Astrocyte (in vitro differentiated cells and primary cell): ENCODE results near the gene HOXD4. TPM values are rescaled to one million over a fixed set of nuclear protein-coding genes. Genes with fewer than 3 reads are reported as not detected.

ENCODE experiments used
- DNase-seq: peaks from one replicate; pipeline ENCODE4 v3.0.0-alpha.2; 2010; ENCODE audit warnings: low read depth
- FAIRE-seq: peaks from 2 replicates; lab custom pipeline; 2011; peaks lifted over from hg19 to GRCh38; lab: Jason Lieb, UNC
- H2AFZ ChIP-seq: 2 replicates; pipeline ENCODE4 v1.6.0; 2012; ENCODE audit warnings: low read depth, low read length, inconsistent platforms
- H3K27ac ChIP-seq: 2 replicates; pipeline ENCODE4 v1.5.1; 2011; ENCODE audit warnings: low read depth, low read length, inconsistent platforms
- H3K27me3 ChIP-seq: 2 replicates; pipeline ENCODE4 v1.6.0; 2011; ENCODE audit warnings: low read length, inconsistent platforms; ENCODE audit not compliant: insufficient read depth
- H3K36me3 ChIP-seq: 2 replicates; pipeline ENCODE4 v1.5.1; 2011; ENCODE audit warnings: low read length, inconsistent platforms; ENCODE audit not compliant: insufficient read depth
- H3K4me1 ChIP-seq: 2 replicates; pipeline ENCODE4 v1.5.1; 2011; ENCODE audit warnings: low read length, inconsistent platforms; ENCODE audit not compliant: insufficient read depth
- H3K4me2 ChIP-seq: 2 replicates; pipeline ENCODE4 v1.6.0; 2012; ENCODE audit warnings: low read length, inconsistent platforms
- H3K4me3 ChIP-seq: 2 replicates; pipeline ENCODE4 v1.5.1; 2011; ENCODE audit warnings: low read depth, mild to moderate bottlenecking, low read length, inconsistent platforms; ENCODE audit not compliant: insufficient read depth
- H3K79me2 ChIP-seq: 2 replicates; pipeline ENCODE4 v1.6.0; 2012; ENCODE audit warnings: mild to moderate bottlenecking, low read length, inconsistent platforms; ENCODE audit not compliant: insufficient read depth
- H3K9ac ChIP-seq: 2 replicates; pipeline ENCODE4 v1.6.0; 2012; ENCODE audit warnings: mild to moderate bottlenecking, low read length, inconsistent platforms
- H3K9me3 ChIP-seq: 2 replicates; pipeline ENCODE4 v1.5.1; 2012; ENCODE audit warnings: low read depth, mild to moderate bottlenecking, low read length, inconsistent platforms; ENCODE audit not compliant: insufficient read depth
- H4K20me1 ChIP-seq: 2 replicates; pipeline ENCODE4 v1.6.0; 2012; ENCODE audit warnings: low read length, inconsistent platforms; ENCODE audit not compliant: insufficient read depth
- H3K27ac Mint-ChIP-seq: one replicate; pipeline ENCODE4 v1.8.0; 2021; ENCODE audit warnings: mild to moderate bottlenecking, mixed read lengths; ENCODE audit not compliant: unreplicated experiment
- H3K27me3 Mint-ChIP-seq: one replicate; pipeline ENCODE4 v1.8.0; 2021; ENCODE audit warnings: low read depth, mixed read lengths; ENCODE audit not compliant: unreplicated experiment
- H3K36me3 Mint-ChIP-seq: one replicate; pipeline ENCODE4 v1.8.0; 2021; ENCODE audit warnings: low read depth, mixed read lengths; ENCODE audit not compliant: unreplicated experiment
- H3K4me1 Mint-ChIP-seq: one replicate; pipeline ENCODE4 v1.8.0; 2021; ENCODE audit warnings: low read depth, mixed read lengths; ENCODE audit not compliant: unreplicated experiment
- H3K4me3 Mint-ChIP-seq: one replicate; pipeline ENCODE4 v1.8.0; 2021; ENCODE audit warnings: mild to moderate bottlenecking, moderate library complexity, mixed read lengths; ENCODE audit not compliant: unreplicated experiment
- H3K9me3 Mint-ChIP-seq: one replicate; pipeline ENCODE4 v1.8.0; 2021; ENCODE audit warnings: mild to moderate bottlenecking, mixed read lengths; ENCODE audit not compliant: unreplicated experiment
- CTCF ChIP-seq: IDR thresholded peaks from 2 replicates; pipeline ENCODE4 v1.5.1; 2011; ENCODE audit warnings: low read depth, mild to moderate bottlenecking, inconsistent platforms, low read length, moderate library complexity; ENCODE audit not compliant: insufficient read depth
- EZH2 ChIP-seq: IDR thresholded peaks from 2 replicates; pipeline ENCODE4 v1.6.1; 2012; ENCODE audit warnings: mild to moderate bottlenecking, low read length, inconsistent platforms; ENCODE audit not compliant: insufficient read depth
- total RNA-seq: library from RNA; stranded (reverse); gene quantifications from 2 replicates; pipeline ENCODE4 v1.2.1, GENCODE V29; 2021

The HOXD4 gene
- total RNA-seq, 1 donor from 2014 or later = not detected

GRCh38 chr2:176189681-176190641 is 38.6 kb downstream of the HOXD4 start:
- TF ChIP-seq EZH2 (peak; percentile 15), CTCF (no peak)
- Histone ChIP-seq H3K4me1 (peaks cover 12% of the 10 kb centered on the region), H2AFZ (no peak overlapping the region), H3K79me2 (no peaks in the 10 kb centered on the region), H3K27ac (no peak overlapping the region), H3K4me2 (peak overlapping the region; percentile 86), H3K9ac (no peak overlapping the region), H3K9me3 (no peaks in the 10 kb centered on the region), H3K4me3 (no peak overlapping the region), H3K36me3 (no peaks in the 10 kb centered on the region), H3K27me3 (peaks cover 68% of the 10 kb centered on the region), H4K20me1 (no peaks in the 10 kb centered on the region)
- H3K4me1 Mint-ChIP-seq = no peaks in the 10 kb centered on the region
- H3K27ac Mint-ChIP-seq = no peak overlapping the region
- DNase-seq = no peak
- peaks cover 6% of the 10 kb centered on the region for H3K9me3 Mint-ChIP-seq
- no peak overlapping the region for H3K4me3 Mint-ChIP-seq
- H3K36me3 Mint-ChIP-seq = no peaks in the 10 kb centered on the region
- peaks cover 74% of the 10 kb centered on the region for H3K27me3 Mint-ChIP-seq
- no peak for FAIRE-seq

GRCh38 chr2:176192351-176192750 is 41.0 kb downstream of the HOXD4 start:
- no peaks in the 10 kb centered on the region for H3K4me1 Mint-ChIP-seq

More at GRCh38 chr2:176192351-176192750, 41.0 kb downstream of the HOXD4 start:
- Mint-ChIP-seq H3K27ac (no peak overlapping the region), H3K27me3 (peaks cover 63% of the 10 kb centered on the region), H3K9me3 (peaks cover 1% of the 10 kb centered on the region), H3K4me3 (no peak overlapping the region), H3K36me3 (no peaks in the 10 kb centered on the region)
- Histone ChIP-seq H3K4me3 (no peak overlapping the region), H3K79me2 (no peaks in the 10 kb centered on the region), H3K4me1 (peaks cover 12% of the 10 kb centered on the region), H3K36me3 (no peaks in the 10 kb centered on the region), H3K27me3 (peaks cover 54% of the 10 kb centered on the region), H3K9me3 (no peaks in the 10 kb centered on the region), H2AFZ (no peak overlapping the region), H4K20me1 (no peaks in the 10 kb centered on the region), H3K9ac (no peak overlapping the region), H3K27ac (no peak overlapping the region), H3K4me2 (no peak overlapping the region)
- TF ChIP-seq CTCF = no peak
- no peak for TF ChIP-seq EZH2
- DNase-seq = no peak
- no peak for FAIRE-seq
